ENCODE measurements around the gene MRPL42. TPM values are rescaled to one million over a fixed set of nuclear protein-coding genes. Genes with fewer than 3 reads are reported as not detected.

The MRPL42 gene
- total RNA-seq, 1 experiment from 2014 or later: 121 TPM

- ChIA-PET POLR2A (no interaction called here), CTCF (interaction anchor here (0.7 to 2.5 kb wide), 34 partner anchors 8 to 1259 kb away, joined by 3 to 9 read pairs (median 4); partner anchors contain the start of genes EEA1 and MRPL42)
- peaks cover under 1% of the 10 kb centered on the region for H3K36me3 Mint-ChIP-seq
- no peaks in the 10 kb centered on the region for H3K9me3 Mint-ChIP-seq
- H3K27ac Mint-ChIP-seq: peak overlapping the region; percentile 43; the same call in 1 of the 2 replicates
- no peak overlapping the region for H3K4me3 Mint-ChIP-seq
- ATAC-seq (peak; percentile 43; the same call in 1 of the 2 replicates), DNase-seq (ENCODE audit: low spot score) (no peak)
- H3K27me3 Mint-ChIP-seq (ENCODE audit: low read depth): no peaks in the 10 kb centered on the region
- H3K4me1 Mint-ChIP-seq: peaks cover 67% of the 10 kb centered on the region
- TF ChIP-seq PRRX2 (CRISPR knock-in tag; IDR thresholded peaks at IDR 0.05): no peak
- peak; percentile 53 for TF ChIP-seq CTCF (IDR thresholded peaks at IDR 0.05)
Observed at GRCh38 chr12:93419388-93420034, 47.8 kb upstream of the MRPL42 start.

- peaks cover 69% of the 10 kb centered on the region for H3K4me1 Mint-ChIP-seq
- no peaks in the 10 kb centered on the region for H3K36me3 Mint-ChIP-seq
- TF ChIP-seq ZNF219 (CRISPR knock-in tag; IDR thresholded peaks at IDR 0.05; ENCODE audit: borderline replicate concordance) (no peak), FOXP1 (CRISPR knock-in tag; IDR thresholded peaks at IDR 0.05; ENCODE audit: borderline replicate concordance) (no peak), ETV6 (CRISPR knock-in tag; IDR thresholded peaks at IDR 0.05) (no peak), CREM (CRISPR knock-in tag; IDR thresholded peaks at IDR 0.05) (no peak), MAX (CRISPR knock-in tag; IDR thresholded peaks at IDR 0.05) (no peak), PRRX2 (CRISPR knock-in tag; IDR thresholded peaks at IDR 0.05) (no peak), NR1H2 (CRISPR knock-in tag; IDR thresholded peaks at IDR 0.05) (no peak), ZNF281 (CRISPR knock-in tag; IDR thresholded peaks at IDR 0.05) (no peak), NFATC4 (CRISPR knock-in tag; IDR thresholded peaks at IDR 0.05) (no peak), ZMAT4 (CRISPR knock-in tag; IDR thresholded peaks at IDR 0.05) (no peak), ZNF232 (CRISPR knock-in tag; IDR thresholded peaks at IDR 0.05) (no peak), NFE2L1 (CRISPR knock-in tag; IDR thresholded peaks at IDR 0.05) (no peak), KAT7 (CRISPR knock-in tag; IDR thresholded peaks at IDR 0.05; ENCODE audit: borderline replicate concordance) (no peak), CDX4 (CRISPR knock-in tag; IDR thresholded peaks at IDR 0.05; ENCODE audit: borderline replicate concordance) (no peak), HMGXB4 (CRISPR knock-in tag; IDR thresholded peaks at IDR 0.05) (no peak)
- H3K9me3 Mint-ChIP-seq: no peaks in the 10 kb centered on the region
- ChIA-PET POLR2A (no interaction called here), CTCF (no interaction called here)
- H3K27ac Mint-ChIP-seq: no peak overlapping the region
- no peak for DNase-seq (ENCODE audit: low spot score)
- H3K4me3 Mint-ChIP-seq: no peak overlapping the region
- ATAC-seq: no peak
- H3K27me3 Mint-ChIP-seq (ENCODE audit: low read depth): no peaks in the 10 kb centered on the region
Observed at GRCh38 chr12:93422050-93422449, 45.3 kb upstream of the MRPL42 start.
